HG03135 (cell line): ENCODE data around the gene ACSBG1.

Experiments used
- ATAC-seq: cut with Tn5 transposase; IDR thresholded peaks from one replicate; pipeline ENCODE4 v1.9.1; 2021; ENCODE audit warnings: mild to moderate bottlenecking, moderate library complexity; ENCODE audit not compliant: unreplicated experiment

The ACSBG1 gene

GRCh38 chr15:78133801-78134200 is 100.6 kb downstream of the ACSBG1 start:
- no peak for ATAC-seq

- ATAC-seq: peak; percentile 88
Measured at GRCh38 chr15:78131295-78132061, 102.9 kb downstream of the ACSBG1 start, which contains the start of gene CIB2. TSS of gene CIB2 (minus strand) at chr15:78131445. CDS start at chr15:78131215, 230 bp downstream.

- peak; percentile 28 for ATAC-seq
Measured at GRCh38 chr15:78130466-78131294, 103.7 kb downstream of the ACSBG1 start.

- no peak for ATAC-seq
Measured at GRCh38 chr15:78129751-78130287, 104.5 kb downstream of the ACSBG1 start.

- ATAC-seq: no peak
Measured at GRCh38 chr15:78129077-78129750, 105.2 kb downstream of the ACSBG1 start.

- ATAC-seq: no peak
Measured at GRCh38 chr15:78127882-78128281, 106.5 kb downstream of the ACSBG1 start.

GRCh38 chr15:78125267-78125666 is 109.1 kb downstream of the ACSBG1 start:
- no peak for ATAC-seq

- ATAC-seq: no peak
Measured at GRCh38 chr15:78120523-78120922, 113.8 kb downstream of the ACSBG1 start.
